ENCODE data around the gene TMEM43. TPM values are rescaled to one million over a fixed set of nuclear protein-coding genes. Genes with fewer than 3 reads are reported as not detected.

TMEM43 gene
- total and polyA plus RNA-seq, 2 of the 13 experiments (the other 11 are each of a cell fraction or from before 2014, with no cell fraction given): 48.9 to 50.5 TPM

- TF ChIP-seq ZNF550 (CRISPR knock-in tag; IDR thresholded peaks at IDR 0.05; ENCODE audit: borderline replicate concordance): no peak
- TF ChIP-seq NFYC (CRISPR knock-in tag; IDR thresholded peaks at IDR 0.05): peak; percentile 62
- peak; percentile 55 to 93 for TF ChIP-seq HMGXB4 (CRISPR knock-in tag; IDR thresholded peaks at IDR 0.05; ENCODE audit: borderline replicate concordance in 1 of 2, low read depth in 1 of 2)
- TF ChIP-seq HMG20A (CRISPR knock-in tag; IDR thresholded peaks at IDR 0.05; ENCODE audit: borderline replicate concordance): no peak
- TF ChIP-seq ZBTB49 (CRISPR knock-in tag; IDR thresholded peaks at IDR 0.05; ENCODE audit: borderline replicate concordance): no peak
- no peak for TF ChIP-seq PRDM4 (CRISPR knock-in tag; IDR thresholded peaks at IDR 0.05; ENCODE audit: borderline replicate concordance)
- TF ChIP-seq MAFG (CRISPR knock-in tag; IDR thresholded peaks at IDR 0.05): no peak
- TF ChIP-seq NONO (IDR thresholded peaks at IDR 0.05): no peak
- TF ChIP-seq NONO (CRISPR knock-in tag; conservative IDR thresholded peaks at IDR 0.05): peak; percentile 94
- TF ChIP-seq FOXK2 (IDR thresholded peaks at IDR 0.05): peak; percentile 84
- no peak for TF ChIP-seq ZBTB34 (CRISPR knock-in tag; IDR thresholded peaks at IDR 0.05)
- no peak for TF ChIP-seq FOXP1 (IDR thresholded peaks at IDR 0.05)
- TF ChIP-seq FOXP1 (CRISPR knock-in tag; IDR thresholded peaks at IDR 0.05): no peak
- TF ChIP-seq SRF (IDR thresholded peaks at IDR 0.05; ENCODE audit: low read depth, low read length): 0 out of 2 replicates have a peak, but pooled peaks have one; percentile 2
- TF ChIP-seq ZNF674 (CRISPR knock-in tag; IDR thresholded peaks at IDR 0.05; ENCODE audit: low read depth): peak; percentile 94
- no peak for TF ChIP-seq ZNF207 (IDR thresholded peaks at IDR 0.05; ENCODE audit: borderline replicate concordance)
- peak; percentile 96 for TF ChIP-seq ELF1 (CRISPR knock-in tag; IDR thresholded peaks at IDR 0.05)
- no peak for TF ChIP-seq ZNF766 (CRISPR knock-in tag; IDR thresholded peaks at IDR 0.05; ENCODE audit: borderline replicate concordance)
- no peak for TF ChIP-seq ZNF10 (CRISPR knock-in tag; IDR thresholded peaks at IDR 0.05; ENCODE audit: borderline replicate concordance, low read depth)
- no peak; the same call in 1 of the 2 replicates for TF ChIP-seq NAIF1 (CRISPR knock-in tag; IDR thresholded peaks at IDR 0.05; ENCODE audit: borderline replicate concordance)
- TF ChIP-seq NCOR1 (IDR thresholded peaks at IDR 0.05; ENCODE audit: borderline replicate concordance, low read length): peak; percentile 29; the same call in 1 of the 2 replicates
- no peak for TF ChIP-seq ZNF713 (CRISPR knock-in tag; IDR thresholded peaks at IDR 0.05)
- no peak for TF ChIP-seq ZFP36L2 (CRISPR knock-in tag; IDR thresholded peaks at IDR 0.05)
These were observed 53.6 kb downstream of the TMEM43 start, which contains the start of the genes LSM3 and XPC (continued) for GRCh38 chr3:14178247-14179113.
